Mucosa of descending colon (tissue), 3 donors: ENCODE measurements around the gene TMEM45A. TPM values are rescaled to one million over a fixed set of nuclear protein-coding genes. Genes with fewer than 3 reads are reported as not detected.

ENCODE experiments used
- ATAC-seq: fragments of 200-7000 bp; cut with Tn5 transposase; one replicate; pipeline ENCODE4 v1.9.1; 2020; ENCODE audit warnings: mild to moderate bottlenecking, moderate library complexity
- DNase-seq, 3 donors: peaks; one replicate each; pipeline ENCODE4 v3.0.0-alpha.2; 2020
- H3K36me3 ChIP-seq: fragments of 200-600 bp; one replicate; pipeline ENCODE4 v1.8.0; 2021; ENCODE audit warnings: low read depth, mild to moderate bottlenecking
- H3K4me1 ChIP-seq: fragments of 200-600 bp; one replicate; pipeline ENCODE4 v1.8.0; 2021; ENCODE audit warnings: low read depth, mild to moderate bottlenecking
- H3K4me3 ChIP-seq: fragments of 200-600 bp; one replicate; pipeline ENCODE4 v1.8.0; 2021; ENCODE audit warnings: mild to moderate bottlenecking
- H3K9me3 ChIP-seq: fragments of 200-600 bp; one replicate; pipeline ENCODE4 v1.8.0; 2021; ENCODE audit warnings: mild to moderate bottlenecking
- intact Hi-C, 2 donors: fragments of 100-400 bp; cut with DNase I in 1 of 2; cut with micrococcal nuclease in 1 of 2; formaldehyde crosslinking; loops; one replicate each; pipeline versions ENCODE4 v1.11.0 to v1.11.1; 2022; cut with DNase I, micrococcal nuclease
- total RNA-seq, 3 donors: library from RNA; stranded (reverse); fragmentation: NEBNext Ultra II Directional in 2 of 3; extraction: Animal tissue kit (Norgen Biotek cat#: 25700) in 2 of 3; gene quantifications; one replicate each; pipeline versions ENCODE4 v1.2.1 to v1.2.4, GENCODE V29; 2021 to 2023
- TF ChIP-seq, protein P1 (sequence below): fragments of 200-600 bp; IDR thresholded peaks from one replicate; pipeline ENCODE4 v1.8.0; 2022; ENCODE audit warnings: antibody characterized with exemption, mild to moderate bottlenecking
- donor health status: DM: no; HTN: no; CAD: no; lungs with moderate emphysema.
- donor health status: DM: no; HTN: no; CAD: no.
- donor health status: DM: no; HTN: yes; CAD: no.

Gene TMEM45A
- total RNA-seq, 3 donors from 2014 or later, result 1.9 to 11.4 (median 6.0) TPM

DNA sequence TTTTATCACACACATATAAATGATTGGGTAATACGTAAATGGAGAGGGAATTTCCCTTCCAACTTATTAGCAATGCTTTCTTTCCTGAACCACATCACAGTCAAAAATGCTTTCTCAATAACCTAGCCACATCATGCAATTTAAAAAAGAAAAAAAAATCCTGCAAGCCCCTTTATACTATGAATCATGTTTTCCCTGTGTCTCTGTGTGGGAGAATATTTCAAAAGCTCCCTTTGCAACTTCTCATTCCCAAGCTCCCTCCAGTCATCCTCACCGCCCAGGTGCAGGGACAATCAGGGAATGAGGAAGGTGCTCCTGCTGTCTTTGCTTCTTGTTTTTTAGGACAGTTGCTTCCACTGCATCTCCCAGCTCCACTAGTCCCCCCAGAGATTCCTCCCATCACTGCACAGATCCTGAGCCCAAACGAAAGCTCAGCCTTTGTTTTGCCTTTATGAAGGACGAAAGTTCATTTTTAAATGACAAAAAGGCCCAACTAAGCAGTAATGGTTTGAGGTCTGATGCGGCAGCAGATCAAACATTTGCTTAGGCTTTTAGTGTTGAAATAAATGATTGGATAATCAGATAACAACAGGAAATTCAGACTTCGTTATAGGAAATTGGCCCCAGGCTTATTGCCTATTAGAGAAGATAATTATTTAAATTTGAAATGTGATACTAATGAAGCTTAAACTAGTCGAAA lies 69.2 kb downstream of the TMEM45A start:
- intact Hi-C loops, result no loop called here
- Histone ChIP-seq H3K4me3 (no peak overlapping the region), H3K36me3 (no peaks in the 10 kb centered on the region), H3K4me1 (no peaks in the 10 kb centered on the region), H3K9me3 (no peaks in the 10 kb centered on the region)
- TF ChIP-seq, protein P1, sequence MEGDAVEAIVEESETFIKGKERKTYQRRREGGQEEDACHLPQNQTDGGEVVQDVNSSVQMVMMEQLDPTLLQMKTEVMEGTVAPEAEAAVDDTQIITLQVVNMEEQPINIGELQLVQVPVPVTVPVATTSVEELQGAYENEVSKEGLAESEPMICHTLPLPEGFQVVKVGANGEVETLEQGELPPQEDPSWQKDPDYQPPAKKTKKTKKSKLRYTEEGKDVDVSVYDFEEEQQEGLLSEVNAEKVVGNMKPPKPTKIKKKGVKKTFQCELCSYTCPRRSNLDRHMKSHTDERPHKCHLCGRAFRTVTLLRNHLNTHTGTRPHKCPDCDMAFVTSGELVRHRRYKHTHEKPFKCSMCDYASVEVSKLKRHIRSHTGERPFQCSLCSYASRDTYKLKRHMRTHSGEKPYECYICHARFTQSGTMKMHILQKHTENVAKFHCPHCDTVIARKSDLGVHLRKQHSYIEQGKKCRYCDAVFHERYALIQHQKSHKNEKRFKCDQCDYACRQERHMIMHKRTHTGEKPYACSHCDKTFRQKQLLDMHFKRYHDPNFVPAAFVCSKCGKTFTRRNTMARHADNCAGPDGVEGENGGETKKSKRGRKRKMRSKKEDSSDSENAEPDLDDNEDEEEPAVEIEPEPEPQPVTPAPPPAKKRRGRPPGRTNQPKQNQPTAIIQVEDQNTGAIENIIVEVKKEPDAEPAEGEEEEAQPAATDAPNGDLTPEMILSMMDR, result no peak
- ATAC-seq (no peak), DNase-seq (no peak)

DNA sequence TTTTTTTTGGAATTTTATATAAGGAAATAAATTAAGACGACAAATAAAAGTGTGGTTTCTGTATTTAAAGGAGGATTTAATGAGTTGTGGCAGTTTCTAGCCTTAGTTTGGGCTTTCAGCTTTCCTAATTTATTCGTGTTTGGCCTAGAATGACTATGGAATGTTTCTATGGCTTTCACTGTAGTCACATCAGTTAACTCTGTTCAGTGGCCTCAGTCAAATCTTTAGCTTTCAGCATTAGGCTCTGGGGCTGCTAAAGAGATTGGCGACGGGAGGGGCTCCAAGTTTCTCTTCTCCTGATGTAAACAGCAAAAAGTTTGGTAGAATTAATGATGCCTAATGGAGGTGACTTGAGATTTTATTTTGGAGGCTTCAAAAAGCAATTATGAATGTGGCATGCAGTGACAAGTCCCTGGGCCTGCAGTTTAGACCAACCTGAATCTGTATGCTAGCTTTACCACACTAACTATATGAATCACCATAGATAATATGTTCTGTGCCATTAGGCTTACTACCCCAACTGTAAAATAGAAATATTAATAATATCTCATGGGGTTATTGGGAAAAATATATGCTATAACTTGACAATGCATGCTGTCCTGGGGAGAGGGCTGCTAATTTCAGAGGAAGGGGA lies 69.9 kb downstream of the TMEM45A start:
- Histone ChIP-seq H3K36me3 (no peaks in the 10 kb centered on the region), H3K4me3 (no peak overlapping the region), H3K9me3 (no peaks in the 10 kb centered on the region), H3K4me1 (no peaks in the 10 kb centered on the region)
- no peak for ATAC-seq
- DNase-seq, result no peak
- TF ChIP-seq, protein P1, result no peak
- intact Hi-C loops, result no loop called here

DNA sequence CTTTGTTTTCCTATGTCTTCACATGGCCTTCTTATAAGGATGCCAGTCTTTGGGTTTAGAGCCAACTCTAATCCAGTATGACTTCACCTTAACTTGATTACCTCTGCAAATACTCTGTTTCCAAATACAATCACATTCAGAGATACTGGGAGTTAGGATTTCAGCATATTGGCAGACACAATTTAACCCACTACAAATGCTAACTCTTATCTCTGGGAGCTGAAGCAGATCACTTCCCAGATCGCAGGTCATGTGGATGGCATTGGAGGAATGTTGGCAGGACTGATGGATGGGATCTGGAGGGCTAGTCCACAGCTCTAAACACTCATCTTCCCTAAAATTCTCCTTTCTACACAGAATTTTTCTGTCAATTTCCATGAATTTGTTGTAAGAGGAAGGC lies 70.8 kb downstream of the TMEM45A start:
- no peaks in the 10 kb centered on the region for H3K36me3 ChIP-seq
- intact Hi-C loops, result no loop called here
- DNase-seq (no peak), ATAC-seq (no peak)
- TF ChIP-seq, protein P1, result no peak
- no peak overlapping the region for H3K4me3 ChIP-seq
- no peaks in the 10 kb centered on the region for H3K4me1 ChIP-seq
- H3K9me3 ChIP-seq, result no peaks in the 10 kb centered on the region

DNA sequence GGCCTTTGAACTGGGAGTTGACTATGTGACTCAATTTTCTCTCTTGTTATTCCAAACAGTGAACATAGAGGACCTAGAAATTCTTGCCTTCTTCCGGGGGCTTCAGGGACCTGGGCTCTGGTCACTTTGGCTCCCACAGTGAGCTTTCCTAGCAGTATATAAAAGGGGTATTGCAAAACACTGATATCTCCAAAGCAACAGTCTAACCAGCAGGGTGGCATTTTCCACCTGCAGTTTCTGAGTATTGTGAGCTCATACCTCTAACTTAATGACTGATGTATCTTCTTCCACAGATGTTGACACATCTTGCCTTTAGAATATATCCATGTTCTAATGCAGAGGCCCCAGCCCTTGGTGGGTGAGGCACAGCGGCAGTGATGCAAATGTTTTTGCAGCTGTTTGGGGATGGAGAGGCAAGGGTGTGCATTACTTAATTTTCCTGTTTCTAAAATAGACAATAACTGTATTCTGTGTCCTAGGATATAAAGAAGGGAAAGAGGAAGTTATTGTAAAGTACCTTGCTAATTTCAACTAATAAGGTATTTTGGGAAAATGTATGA lies 71.3 kb downstream of the TMEM45A start:
- Histone ChIP-seq H3K36me3 (no peaks in the 10 kb centered on the region), H3K4me1 (no peaks in the 10 kb centered on the region), H3K9me3 (no peaks in the 10 kb centered on the region), H3K4me3 (no peak overlapping the region)
- intact Hi-C loops, result no loop called here
- ATAC-seq (no peak), DNase-seq (no peak)
- TF ChIP-seq, protein P1, result no peak

DNA sequence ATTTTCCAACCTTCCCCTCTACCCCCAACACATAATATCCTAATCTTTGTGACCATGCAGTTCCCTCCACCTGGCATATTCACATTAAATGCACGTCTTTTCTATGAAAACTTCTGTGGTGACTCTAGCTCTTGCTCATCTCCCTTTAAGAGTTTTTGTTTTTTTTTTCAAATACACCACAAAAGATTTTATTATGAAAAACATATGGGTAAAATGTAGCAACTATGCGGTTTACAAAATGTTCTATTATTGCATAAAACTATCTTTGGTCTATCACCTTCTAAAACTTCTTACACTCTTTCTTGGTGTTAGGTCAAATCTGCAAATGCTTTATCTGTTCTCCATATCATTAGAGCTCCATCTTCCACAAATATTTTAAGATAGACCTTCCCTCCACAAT lies 78.4 kb downstream of the TMEM45A start:
- DNase-seq (no peak), ATAC-seq (no peak)
- TF ChIP-seq, protein P1, result no peak
- H3K4me3 ChIP-seq, result no peak overlapping the region
- H3K9me3 ChIP-seq, result no peaks in the 10 kb centered on the region
- no peaks in the 10 kb centered on the region for H3K36me3 ChIP-seq
- intact Hi-C loops, result no loop called here
- no peaks in the 10 kb centered on the region for H3K4me1 ChIP-seq
